DND-41 (cell line): ENCODE measurements around the gene CAMP.

Experiments
- ATAC-seq: fragments of 200-7000 bp; cut with Tn5 transposase; 3 replicates; pipeline ENCODE4 v1.9.1; 2021; ENCODE audit warnings: low read depth; ENCODE audit not compliant: insufficient read depth
- DNase-seq: peaks from one replicate; pipeline ENCODE4 v3.0.0-alpha.2; 2020
- H2AFZ ChIP-seq: 2 replicates; pipeline ENCODE4 v1.6.0; 2012; ENCODE audit warnings: low read depth, low read length
- H3K27ac ChIP-seq: 2 replicates; pipeline ENCODE4 v1.5.1; 2012; ENCODE audit warnings: low read length, inconsistent platforms
- H3K27me3 ChIP-seq: fragments of 200-600 bp; sonication (generic); 2 replicates; pipeline ENCODE4 v1.6.0; 2012; ENCODE audit warnings: low read length, mild to moderate bottlenecking, inconsistent platforms; ENCODE audit not compliant: insufficient read depth, poor library complexity
- H3K36me3 ChIP-seq: 2 replicates; pipeline ENCODE4 v1.5.1; 2012; ENCODE audit warnings: low read length, inconsistent platforms; ENCODE audit not compliant: insufficient read depth
- H3K4me1 ChIP-seq: 2 replicates; pipeline ENCODE4 v1.5.1; 2012; ENCODE audit warnings: mild to moderate bottlenecking, low read length; ENCODE audit not compliant: insufficient read depth
- H3K4me2 ChIP-seq: 2 replicates; pipeline ENCODE4 v1.6.0; 2012; ENCODE audit warnings: mild to moderate bottlenecking, moderate library complexity, low read length, inconsistent platforms; ENCODE audit not compliant: insufficient read depth
- H3K4me3 ChIP-seq, 2 experiments: fragments of 200-600 bp in 1 of 2; shearing (Covaris generic) in 1 of 2; 2 replicates each; pipeline ENCODE4 v1.5.1; 2012 to 2016; ENCODE audit warnings: inconsistent platforms in 2 of 2, low read length in 2 of 2, mild to moderate bottlenecking in 2 of 2, low read depth in 1 of 2, moderate library complexity in 1 of 2
- H3K79me2 ChIP-seq: 2 replicates; pipeline ENCODE4 v1.6.0; 2012; ENCODE audit warnings: low read length, inconsistent platforms; ENCODE audit not compliant: insufficient read depth
- H3K9ac ChIP-seq: 2 replicates; pipeline ENCODE4 v1.6.0; 2012; ENCODE audit warnings: low read depth, mild to moderate bottlenecking, inconsistent platforms, low read length, moderate library complexity
- H3K9me3 ChIP-seq: 2 replicates; pipeline ENCODE4 v1.5.1; 2012; ENCODE audit warnings: low read length, moderate library complexity, mild to moderate bottlenecking, inconsistent platforms; ENCODE audit not compliant: insufficient read depth, severe bottlenecking
- H4K20me1 ChIP-seq: 2 replicates; pipeline ENCODE4 v1.6.0; 2012; ENCODE audit warnings: low read length; ENCODE audit not compliant: insufficient read depth
- CTCF ChIP-seq: IDR thresholded peaks from 2 replicates; pipeline ENCODE4 v1.5.1; 2012; ENCODE audit warnings: borderline replicate concordance, low read length, moderate library complexity, mild to moderate bottlenecking; ENCODE audit not compliant: poor library complexity, severe bottlenecking; ENCODE audit errors: extremely low read depth
- EZH2 ChIP-seq: IDR thresholded peaks from 3 replicates; pipeline ENCODE4 v1.6.1; 2012; ENCODE audit warnings: borderline replicate concordance, low read depth, mild to moderate bottlenecking, moderate library complexity, low read length, inconsistent platforms; ENCODE audit not compliant: severe bottlenecking

Gene CAMP

DNA sequence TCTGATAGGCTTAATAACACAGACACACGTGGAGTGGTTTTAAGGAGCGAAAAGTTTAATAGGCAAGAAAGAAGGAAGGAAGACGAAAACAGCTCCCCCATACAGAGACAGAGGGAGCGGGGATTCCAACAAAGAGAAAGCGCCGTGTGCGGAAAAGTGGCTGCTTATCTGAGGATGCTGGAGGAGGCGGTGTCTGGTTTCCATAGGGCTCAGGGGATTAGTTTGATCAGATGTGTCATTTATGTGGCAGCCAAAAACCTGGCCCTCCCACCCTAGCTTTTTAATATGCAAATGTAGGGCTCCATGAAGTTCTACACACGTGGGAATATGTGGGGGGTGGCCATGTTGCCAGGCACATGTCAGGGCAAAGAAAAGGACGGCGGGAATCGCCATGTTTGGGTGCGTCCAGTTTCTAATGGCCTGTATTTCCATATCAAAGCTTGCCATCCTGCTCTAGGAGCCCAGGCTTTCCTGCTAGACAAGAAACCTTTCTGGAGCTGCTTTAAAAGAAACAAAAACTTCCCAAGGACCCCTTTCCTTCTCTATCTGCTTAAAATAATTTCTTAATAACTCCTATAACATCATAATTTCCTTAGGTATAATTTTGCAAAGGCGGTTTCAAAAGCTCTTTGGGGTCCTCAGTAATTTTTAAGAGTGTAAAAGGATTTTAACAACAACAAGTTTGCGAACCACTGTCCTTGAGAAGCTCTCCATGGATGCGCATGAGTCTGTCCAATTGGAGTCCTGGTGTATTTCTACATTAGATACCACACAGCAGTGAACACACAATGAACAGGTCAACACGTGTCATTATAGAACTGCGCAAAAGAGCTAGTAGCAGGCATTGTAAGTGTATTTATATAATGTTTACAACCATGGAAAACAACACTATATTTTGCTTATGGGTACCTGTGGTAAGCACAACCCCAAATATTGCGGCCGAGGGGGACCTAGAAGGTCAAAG lies 17.0 kb downstream of the CAMP start:
- H3K79me2 ChIP-seq, result peaks cover 18% of the 10 kb centered on the region
- peak overlapping the region; percentile 86 for H3K4me2 ChIP-seq
- H3K9ac ChIP-seq, result peak overlapping the region; percentile 67
- H4K20me1 ChIP-seq, result no peaks in the 10 kb centered on the region
- peak overlapping the region; percentile 85 for H2AFZ ChIP-seq
- DNase-seq, result no peak
- H3K36me3 ChIP-seq, result no peaks in the 10 kb centered on the region; the same call in 1 of the 2 replicates
- H3K4me3 ChIP-seq, result peak overlapping the region; percentile 28 to 71; a peak in 3 of 4 replicates
- H3K9me3 ChIP-seq, result no peaks in the 10 kb centered on the region
- no peak for TF ChIP-seq CTCF
- TF ChIP-seq EZH2, result no peak
- H3K27ac ChIP-seq, result peak overlapping the region; percentile 60
- peaks cover 34% of the 10 kb centered on the region for H3K4me1 ChIP-seq
- no peaks in the 10 kb centered on the region for H3K27me3 ChIP-seq
- ATAC-seq, result peak; percentile 5; the same call in 2 of the 3 replicates

GRCh38 chr3:48241796-48242455 lies 18.6 kb downstream of the CAMP start:
- Histone ChIP-seq H4K20me1 (no peaks in the 10 kb centered on the region), H3K4me1 (peaks cover 35% of the 10 kb centered on the region), H3K27me3 (no peaks in the 10 kb centered on the region), H3K4me3 (peak overlapping the region; percentile 28 to 71; a peak in 3 of 4 replicates), H3K36me3 (no peaks in the 10 kb centered on the region; the same call in 1 of the 2 replicates), H3K9ac (peak overlapping the region; percentile 67), H3K27ac (no peak overlapping the region), H3K4me2 (peak overlapping the region; percentile 86), H3K9me3 (no peaks in the 10 kb centered on the region), H2AFZ (peak overlapping the region; percentile 85), H3K79me2 (peaks cover 24% of the 10 kb centered on the region)
- no peak for ATAC-seq
- DNase-seq, result no peak
- TF ChIP-seq EZH2 (no peak), CTCF (no peak)

- Histone ChIP-seq H2AFZ (no peak overlapping the region), H3K4me2 (peak overlapping the region; percentile 3; the same call in 1 of the 2 replicates), H4K20me1 (no peaks in the 10 kb centered on the region), H3K9ac (no peak overlapping the region), H3K9me3 (no peaks in the 10 kb centered on the region), H3K79me2 (peaks cover 24% of the 10 kb centered on the region), H3K4me3 (no peak overlapping the region), H3K27me3 (no peaks in the 10 kb centered on the region), H3K36me3 (peaks cover 11% of the 10 kb centered on the region), H3K27ac (no peak overlapping the region), H3K4me1 (peaks cover 38% of the 10 kb centered on the region)
- TF ChIP-seq CTCF (no peak), EZH2 (no peak)
- DNase-seq, result no peak
- ATAC-seq, result no peak
Measured at GRCh38 chr3:48243886-48244285, 20.6 kb downstream of the CAMP start.
